Cardiac fibroblast (primary cell): Measurements from ENCODE around the gene MCEE.
"Not testable (repeated sequence)": the region's sequence is repeated elsewhere in the genome, so short reads cannot be mapped to it uniquely, and the experiment has no call there.

ENCODE experiments used
- DNase-seq, 2 donors: peaks; one replicate each; pipeline versions ENCODE4 v3.0.0 to v3.0.0-alpha.2; 2010; ENCODE audit warnings: low read depth in 2 of 2
- H3K4me3 ChIP-seq, 2 donors: replicated peaks in 1 of 2; 1 replicate in 1 of 2; 2 replicates in 1 of 2; pipeline ENCODE4 v1.5.1; 2011; ENCODE audit warnings: low read depth in 2 of 2, low read length in 2 of 2, mild to moderate bottlenecking in 2 of 2, moderate library complexity in 1 of 2
- CTCF ChIP-seq: IDR thresholded peaks from one replicate; pipeline ENCODE4 v1.5.1; 2011; ENCODE audit warnings: low read depth, mild to moderate bottlenecking, low read length, inconsistent platforms

MCEE gene

GRCh38 chr2:71100195-71100964 is 29.6 kb downstream of the MCEE start:
- TF ChIP-seq CTCF = peak; percentile 88
- no peak overlapping the region for H3K4me3 ChIP-seq
- peak; percentile 76 to 78 for DNase-seq

GRCh38 chr2:71092491-71093260 is 37.4 kb downstream of the MCEE start:
- DNase-seq, H3K4me3 ChIP-seq: not testable (repeated sequence)

GRCh38 chr2:71091808-71092207 is 38.2 kb downstream of the MCEE start:
- DNase-seq = not testable (repeated sequence)

GRCh38 chr2:71089475-71089874 is 40.6 kb downstream of the MCEE start:
- DNase-seq = not testable (repeated sequence)

More at GRCh38 chr2:71091808-71092207, 38.2 kb downstream of the MCEE start:
- not testable (repeated sequence) for H3K4me3 ChIP-seq

GRCh38 chr2:71085325-71086003 is 44.6 kb downstream of the MCEE start:
- H3K4me3 ChIP-seq, DNase-seq: not testable (repeated sequence)

More at GRCh38 chr2:71089475-71089874, 40.6 kb downstream of the MCEE start:
- H3K4me3 ChIP-seq = not testable (repeated sequence)

- H3K4me3 ChIP-seq, DNase-seq: not testable (repeated sequence)
These were observed 46.2 kb downstream of the MCEE start for GRCh38 chr2:71083752-71084312.

- H3K4me3 ChIP-seq, DNase-seq: not testable (repeated sequence)
These were observed 46.7 kb downstream of the MCEE start for GRCh38 chr2:71083297-71083696.

GRCh38 chr2:71082402-71083252 is 47.4 kb downstream of the MCEE start:
- no peak for TF ChIP-seq CTCF
- H3K4me3 ChIP-seq = no peak overlapping the region
- no peak for DNase-seq

- no peak for DNase-seq
- no peak for TF ChIP-seq CTCF
- H3K4me3 ChIP-seq = no peak overlapping the region
These were observed 51.4 kb downstream of the MCEE start for GRCh38 chr2:71078624-71079023.
